NCI-H82 treated with DMSO at 0.1 percent for 48 hours (cell line): ENCODE results near the gene TMEM154.
"Not testable (repeated sequence)": the region's sequence is repeated elsewhere in the genome, so short reads cannot be mapped to it uniquely, and the experiment has no call there.

ENCODE experiments used
- DNase-seq: peaks from one replicate; lab custom pipeline; 2025; ENCODE audit not compliant: unreplicated experiment; lab: John Stamatoyannopoulos, UW

Gene TMEM154

DNA sequence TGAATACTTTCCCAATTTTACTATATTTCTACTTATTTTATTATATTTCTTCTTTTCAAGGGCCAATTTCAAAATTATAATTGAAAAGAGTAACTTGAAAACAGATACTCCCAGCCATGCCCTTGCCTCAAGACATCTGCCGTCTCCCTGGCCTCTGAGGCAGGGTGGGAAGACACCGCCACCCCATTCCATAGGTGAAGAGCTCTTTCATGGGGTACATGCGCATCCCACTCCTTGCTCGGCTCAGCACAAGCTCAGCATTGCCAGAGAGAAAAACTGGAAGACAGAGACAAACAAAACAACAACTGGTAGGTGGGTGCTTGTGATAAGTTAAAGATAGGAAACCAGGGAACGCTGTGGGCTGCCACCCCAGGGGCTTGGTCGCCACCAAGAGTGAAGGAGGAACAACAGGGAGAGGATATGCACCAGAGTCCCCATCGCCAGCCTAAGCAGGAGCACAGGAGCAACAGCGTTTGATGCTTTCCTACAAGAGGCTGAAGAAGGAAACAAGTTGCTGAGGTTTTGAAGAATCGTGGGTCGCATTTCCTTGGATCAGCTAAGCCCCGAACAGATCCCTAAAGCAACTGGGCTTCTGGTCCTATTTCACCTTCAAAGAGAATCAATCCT, 11.3 kb downstream of the TMEM154 start:
- DNase-seq = no peak

DNA sequence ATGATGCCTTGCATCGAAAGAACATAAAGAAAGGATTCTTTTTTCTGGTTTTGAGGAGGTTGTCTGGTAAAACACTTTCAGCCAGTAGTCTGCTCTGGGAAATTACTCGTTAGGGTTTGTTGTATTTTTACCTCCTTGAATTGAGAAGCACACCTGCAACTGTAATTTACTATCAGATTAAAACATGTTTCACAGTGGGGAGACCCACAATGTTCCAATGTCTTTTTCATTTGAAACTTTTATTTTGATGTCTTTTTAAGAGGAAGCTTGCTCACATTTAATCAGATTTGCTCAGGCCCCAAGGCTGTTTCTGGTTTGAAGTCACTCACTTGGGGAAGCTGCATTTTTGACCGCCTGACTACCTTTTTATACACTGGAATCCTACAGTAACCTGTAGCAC, 12.0 kb downstream of the TMEM154 start:
- no peak for DNase-seq

- DNase-seq = no peak
These were observed 12.9 kb downstream of the TMEM154 start for GRCh38 chr4:152666946-152667345.

- no peak for DNase-seq
These were observed 14.0 kb downstream of the TMEM154 start for GRCh38 chr4:152665691-152666395.

DNA sequence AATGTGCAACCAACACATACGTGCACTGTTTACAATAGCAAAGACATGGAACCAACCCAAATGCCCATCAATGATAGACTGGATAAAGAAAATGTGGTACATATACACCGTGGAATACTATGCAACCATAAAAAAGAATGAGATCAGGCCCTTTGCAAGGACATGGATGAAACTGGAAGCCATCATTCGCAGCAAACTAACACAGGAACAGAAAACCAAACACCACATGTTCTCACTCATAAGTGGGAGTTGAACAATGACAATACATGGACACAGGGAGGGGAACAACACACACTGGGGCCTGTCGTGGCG, 15.8 kb downstream of the TMEM154 start:
- not testable (repeated sequence) for DNase-seq

DNA sequence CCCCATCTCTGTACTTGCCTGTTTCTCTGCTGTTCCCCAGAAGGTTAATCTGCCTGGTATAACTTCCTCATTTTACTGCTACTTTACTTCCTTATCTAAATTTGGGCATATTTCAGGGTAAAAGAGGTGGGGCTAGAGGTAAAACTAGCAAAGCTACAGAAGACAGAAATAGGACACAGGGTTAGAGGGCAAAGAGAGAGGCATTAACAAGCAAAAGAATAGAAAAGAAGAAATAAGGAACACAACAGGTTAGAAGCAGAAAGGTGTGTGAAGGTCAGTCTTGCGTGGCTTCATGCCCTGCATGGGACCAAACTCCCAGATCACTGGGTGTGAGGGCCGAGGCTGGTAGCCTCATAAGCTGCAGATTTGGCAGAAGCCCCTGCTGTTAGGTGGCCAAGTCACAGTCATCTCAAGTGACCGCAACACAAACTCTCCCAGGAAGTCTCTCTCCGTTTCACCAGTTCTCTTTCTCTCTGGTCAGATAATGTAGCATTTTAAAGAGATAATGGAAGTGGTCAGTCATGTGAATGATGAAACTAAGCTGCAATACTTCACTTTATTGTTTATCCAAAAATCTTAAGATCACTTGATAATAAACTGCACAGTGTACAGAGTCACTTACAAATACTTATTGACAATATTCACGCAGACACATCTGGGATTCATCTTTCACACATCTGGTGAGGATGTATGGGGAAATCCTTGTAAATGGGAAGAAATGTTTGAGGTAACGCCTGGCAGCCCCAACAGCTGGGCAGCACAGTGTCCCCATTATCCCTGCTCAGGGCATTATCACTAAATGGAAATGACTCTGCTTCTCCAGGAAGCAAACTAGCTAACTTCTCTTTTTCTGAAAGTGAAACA, 16.4 kb downstream of the TMEM154 start:
- no peak for DNase-seq

- no peak for DNase-seq
These were observed 18.1 kb downstream of the TMEM154 start for GRCh38 chr4:152661649-152662048.

GRCh38 chr4:152660526-152660925, 19.3 kb downstream of the TMEM154 start:
- no peak for DNase-seq

DNA sequence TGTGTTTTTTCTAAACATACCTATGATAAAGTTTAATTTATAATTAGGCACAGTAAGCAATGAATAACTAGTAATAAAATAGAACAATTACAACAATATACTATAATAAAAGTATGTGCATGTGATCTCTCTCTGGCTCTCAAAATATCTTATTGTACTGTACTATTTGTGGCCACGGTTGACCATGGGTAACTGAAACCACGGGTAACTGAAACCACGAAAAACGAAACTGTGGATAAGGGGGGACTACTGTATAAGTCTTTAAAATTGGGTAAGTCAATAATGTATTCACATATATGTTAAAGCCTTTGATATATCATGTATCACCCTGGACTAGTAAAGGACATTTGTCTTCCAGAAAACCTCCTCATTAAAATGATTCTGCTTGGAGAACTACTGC, 20.0 kb downstream of the TMEM154 start:
- no peak for DNase-seq

DNA sequence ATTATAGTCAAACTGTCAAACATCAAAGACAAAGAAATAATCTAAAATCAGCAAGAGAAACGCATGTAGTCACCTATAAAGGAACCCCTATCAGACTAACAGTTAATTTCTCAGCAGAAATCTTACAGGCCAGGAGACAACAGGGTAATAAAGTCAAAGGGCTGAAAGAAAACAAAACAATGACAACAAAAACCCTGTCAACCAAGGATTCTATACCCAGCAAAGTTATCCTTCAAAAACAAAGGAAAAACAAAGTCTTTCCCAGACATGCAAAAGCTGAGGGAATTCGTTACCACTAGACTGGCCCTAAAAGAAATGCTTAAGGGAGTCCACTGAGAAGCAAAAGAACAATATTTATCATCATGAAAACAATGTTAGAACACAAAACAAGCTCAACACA, 22.1 kb downstream of the TMEM154 start:
- DNase-seq = no peak

DNA sequence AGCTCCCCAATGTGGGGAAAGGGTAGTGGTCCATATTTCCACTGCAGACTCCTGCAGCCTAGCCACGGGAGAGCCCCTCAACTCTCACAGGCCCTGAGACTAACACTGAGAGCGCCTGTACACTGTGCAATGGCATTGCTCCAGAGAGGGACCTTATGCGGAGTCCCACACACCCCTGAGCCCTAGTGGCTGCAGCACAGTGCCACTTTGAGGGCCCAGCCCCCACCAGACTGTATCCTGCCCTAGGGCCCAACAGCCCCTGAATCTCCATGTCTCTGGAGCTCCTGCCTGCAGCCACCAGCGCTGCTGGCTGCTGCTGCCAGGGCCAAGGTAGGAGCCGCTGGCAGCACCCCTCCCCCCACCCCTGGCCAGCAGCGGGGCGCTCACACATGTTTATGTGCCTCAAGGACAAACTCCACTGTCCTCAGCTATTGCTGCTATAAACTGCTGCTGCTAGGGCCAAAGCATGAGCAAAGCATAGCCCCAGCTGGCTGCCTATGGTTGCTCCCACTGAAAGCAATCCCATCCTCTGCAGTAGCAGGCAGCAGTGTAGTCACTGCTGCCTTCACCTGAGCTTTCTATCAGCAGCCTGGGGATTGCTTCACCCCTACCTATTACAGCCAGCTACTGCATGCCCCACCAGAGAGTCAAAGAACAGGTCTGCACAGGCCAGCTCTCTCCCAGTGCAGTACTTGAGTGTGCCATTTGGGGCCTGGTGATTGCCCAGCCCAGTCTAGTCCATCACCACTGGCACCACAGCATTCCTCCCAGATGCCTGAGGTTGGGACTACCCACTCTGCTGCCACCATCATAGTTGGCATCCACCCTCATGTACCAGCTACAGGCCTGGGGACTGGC, 24.3 kb downstream of the TMEM154 start:
- DNase-seq = no peak

GRCh38 chr4:152652102-152652501, 27.7 kb downstream of the TMEM154 start:
- DNase-seq = no peak

DNA sequence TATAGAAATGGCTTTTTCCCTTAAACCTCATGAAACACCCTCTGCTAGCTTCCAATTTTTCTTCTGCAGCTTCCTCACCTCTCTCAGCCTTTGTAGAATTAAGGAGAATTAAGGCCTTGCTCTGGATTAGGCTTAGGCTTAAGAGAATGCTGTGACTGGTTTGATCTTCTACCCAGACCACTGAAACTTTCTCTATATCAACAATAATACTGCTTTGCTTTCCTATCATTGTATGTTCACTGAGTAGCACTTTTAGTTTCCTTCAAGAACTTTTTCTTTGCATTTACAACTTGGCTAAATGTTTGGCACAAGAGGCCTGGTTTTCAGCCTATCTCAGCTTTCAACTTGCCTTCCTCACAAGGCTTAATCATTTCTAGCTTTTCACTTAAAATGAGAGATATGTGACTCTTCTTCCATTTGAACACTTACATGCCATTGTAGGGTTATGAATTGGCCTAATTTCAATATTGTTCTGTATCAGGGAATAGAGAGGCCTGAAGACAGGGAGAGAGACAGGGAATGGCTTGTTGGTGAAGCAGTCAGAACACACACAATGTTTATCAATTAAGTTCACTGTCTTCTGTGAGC, 28.2 kb downstream of the TMEM154 start:
- DNase-seq = no peak

- DNase-seq = no peak
These were observed 33.6 kb downstream of the TMEM154 start for GRCh38 chr4:152646221-152646620.

- DNase-seq = no peak
These were observed 35.7 kb downstream of the TMEM154 start for GRCh38 chr4:152644130-152644529.

DNA sequence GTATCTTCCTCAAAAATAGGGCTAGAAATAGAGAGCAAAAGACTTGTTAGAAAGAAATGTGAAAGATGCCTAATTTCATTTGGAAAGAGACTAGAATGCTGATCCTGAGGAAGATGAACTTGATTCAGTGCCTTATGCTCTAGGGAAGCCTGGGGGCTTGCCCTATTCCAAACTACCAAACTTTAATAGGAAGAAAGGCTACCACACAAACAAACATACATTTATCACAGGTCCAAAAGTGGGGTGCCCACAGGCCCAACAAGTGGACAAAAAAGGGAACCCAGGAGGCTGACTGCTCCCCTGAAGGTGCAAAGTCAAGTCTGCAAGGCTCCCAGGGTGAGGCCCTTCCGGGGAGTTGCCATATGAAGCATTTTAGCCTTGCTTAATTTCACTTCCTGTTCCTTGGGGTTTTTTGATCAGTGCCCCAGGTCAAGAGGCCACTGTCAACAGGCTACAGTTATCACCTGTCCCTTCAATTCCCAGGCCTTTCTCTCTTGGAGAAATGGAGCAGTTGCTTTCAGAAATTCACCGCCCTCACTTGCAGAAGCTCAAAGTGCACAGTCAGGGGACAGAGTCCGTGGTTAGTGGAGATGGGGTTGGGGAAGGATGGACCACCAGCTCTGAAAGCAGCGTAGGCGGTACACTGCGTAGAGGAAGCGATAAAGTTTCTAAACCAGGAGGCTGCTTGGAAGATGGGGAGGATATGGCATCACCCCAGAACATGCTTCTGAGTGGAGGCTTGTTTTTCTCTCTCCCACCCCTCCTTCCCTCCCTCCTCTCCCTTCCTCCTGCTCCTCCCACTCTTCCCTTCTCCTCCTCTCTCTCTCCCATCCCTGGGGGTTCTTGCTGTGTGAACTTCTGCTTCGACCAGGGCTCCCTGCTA, 36.4 kb downstream of the TMEM154 start:
- no peak for DNase-seq

DNA sequence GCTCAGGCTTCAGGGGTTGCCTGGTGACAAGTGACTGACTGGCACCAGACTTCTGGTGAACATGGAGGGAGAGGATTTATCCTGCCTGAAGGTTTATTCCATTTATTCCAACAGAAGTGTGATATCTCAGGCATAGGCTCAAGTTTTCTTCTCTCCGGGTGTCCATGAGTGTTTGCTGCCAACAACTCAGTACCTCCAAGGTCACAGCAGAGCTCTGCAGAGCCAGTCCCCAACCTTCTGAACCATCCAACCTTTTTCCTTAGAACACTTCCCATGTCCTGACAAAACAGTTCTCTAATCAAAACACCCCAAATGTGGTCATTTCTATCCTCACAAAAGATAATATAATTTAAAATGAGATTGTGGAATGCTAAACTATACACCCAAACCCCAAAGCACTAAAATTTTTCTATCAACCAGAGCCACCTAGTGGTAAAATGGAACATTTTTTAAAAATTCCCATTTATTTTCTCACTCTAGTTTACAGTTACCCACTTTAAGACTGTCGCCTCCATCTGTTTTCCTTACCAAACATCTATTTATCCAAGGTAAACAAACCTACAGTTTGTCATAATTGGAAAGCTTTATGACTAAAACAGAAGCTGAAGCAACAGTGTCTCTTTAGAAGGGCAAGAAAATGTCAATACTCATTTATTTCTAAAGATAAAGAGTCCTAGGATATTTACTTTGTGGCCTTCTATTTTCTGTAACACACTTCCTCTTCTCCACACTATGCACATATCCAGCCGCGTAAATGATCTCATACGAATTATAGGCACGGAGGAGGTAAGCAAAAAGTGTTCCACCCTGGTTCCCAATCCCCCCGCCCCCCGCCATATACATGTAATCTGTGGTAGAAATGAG, 39.5 kb downstream of the TMEM154 start:
- no peak for DNase-seq

DNA sequence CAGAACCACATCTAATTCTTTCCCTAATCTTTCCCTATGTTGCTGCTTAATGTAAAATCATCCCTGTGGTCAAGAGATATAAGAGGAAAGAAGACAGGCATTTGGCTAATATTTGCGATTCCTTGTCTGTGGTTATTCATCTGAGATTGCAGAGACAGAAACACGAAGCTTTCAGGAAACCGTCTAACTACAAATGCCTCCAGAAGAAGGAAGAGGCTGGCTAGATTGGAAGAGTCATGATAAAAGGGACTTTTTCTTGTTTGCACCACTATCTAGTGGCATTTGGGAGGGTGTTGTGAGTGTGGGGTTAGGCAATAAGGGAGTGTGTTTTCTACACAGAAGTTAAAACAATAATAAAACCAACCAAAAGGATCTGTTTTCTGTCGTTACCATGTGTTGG, 43.9 kb downstream of the TMEM154 start:
- no peak for DNase-seq
